GM12875 (cell line): ENCODE measurements around the gene TMBIM1.

Experiments
- H3K4me3 ChIP-seq: one replicate; pipeline ENCODE4 v1.5.1; 2011; ENCODE audit warnings: low read depth, low read length, control low read depth
- TF ChIP-seq, protein P1 (sequence below): IDR thresholded peaks from 2 replicates; pipeline ENCODE4 v1.5.1; 2011; ENCODE audit warnings: low read depth, mild to moderate bottlenecking, control low read depth, inconsistent platforms, low read length, moderate library complexity, borderline replicate concordance; ENCODE audit not compliant: insufficient read depth

TMBIM1 gene, protein sequence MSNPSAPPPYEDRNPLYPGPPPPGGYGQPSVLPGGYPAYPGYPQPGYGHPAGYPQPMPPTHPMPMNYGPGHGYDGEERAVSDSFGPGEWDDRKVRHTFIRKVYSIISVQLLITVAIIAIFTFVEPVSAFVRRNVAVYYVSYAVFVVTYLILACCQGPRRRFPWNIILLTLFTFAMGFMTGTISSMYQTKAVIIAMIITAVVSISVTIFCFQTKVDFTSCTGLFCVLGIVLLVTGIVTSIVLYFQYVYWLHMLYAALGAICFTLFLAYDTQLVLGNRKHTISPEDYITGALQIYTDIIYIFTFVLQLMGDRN

DNA sequence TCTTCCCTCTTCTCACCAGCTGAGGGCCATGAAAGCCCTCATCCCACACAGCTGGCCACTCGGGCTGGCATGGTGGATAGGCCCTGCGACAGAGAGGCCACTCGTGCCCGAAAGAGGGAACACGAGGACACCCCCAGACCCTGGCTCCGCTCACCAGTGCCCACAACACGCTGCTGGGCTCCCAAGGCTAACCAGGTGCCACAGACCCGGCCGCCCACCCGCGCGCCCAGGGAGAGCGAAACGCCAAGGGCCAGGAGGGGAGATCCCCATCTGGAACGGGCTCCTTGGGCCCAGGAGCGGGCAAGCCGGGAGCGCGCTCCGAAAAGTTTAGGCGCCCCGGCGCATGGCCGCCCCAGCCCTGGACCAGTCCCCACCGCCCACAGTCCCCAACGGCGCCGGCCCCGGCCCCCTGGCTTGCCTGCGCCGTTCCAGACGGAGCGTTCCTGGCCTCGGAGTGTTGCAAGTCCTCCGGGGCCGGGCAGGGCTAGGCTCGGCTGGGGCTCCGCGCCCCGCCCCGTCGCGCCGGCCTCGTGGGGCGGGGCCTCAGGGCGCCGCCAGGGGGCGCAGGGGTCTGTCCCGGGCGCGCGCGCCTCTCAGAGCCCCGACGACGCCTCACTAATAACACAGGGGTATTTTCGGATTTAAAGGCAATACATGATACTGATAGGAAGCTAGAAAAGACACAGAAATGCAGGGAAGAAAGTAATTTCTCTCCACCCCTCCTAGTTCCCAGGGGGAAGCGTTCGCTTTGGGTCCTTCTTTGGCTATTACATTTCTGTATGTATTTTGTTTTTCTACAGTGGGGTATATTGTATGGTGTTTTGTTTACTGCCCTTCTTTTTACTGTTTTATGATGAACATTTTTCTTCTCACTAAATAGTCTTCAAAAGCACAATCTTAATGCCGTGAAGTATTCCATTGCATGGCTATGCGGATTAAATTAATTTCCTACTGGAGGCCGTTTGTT lies at the start of gene TMBIM1:
TMBIM1 (minus strand) TSS at position 456 of the 967 bp plus-strand sequence. CDS start 10,362 bp downstream, outside the sequence.
- H3K4me3 ChIP-seq, result peak within 1 kb of the TSS; percentile 79
- TF ChIP-seq, protein P1, sequence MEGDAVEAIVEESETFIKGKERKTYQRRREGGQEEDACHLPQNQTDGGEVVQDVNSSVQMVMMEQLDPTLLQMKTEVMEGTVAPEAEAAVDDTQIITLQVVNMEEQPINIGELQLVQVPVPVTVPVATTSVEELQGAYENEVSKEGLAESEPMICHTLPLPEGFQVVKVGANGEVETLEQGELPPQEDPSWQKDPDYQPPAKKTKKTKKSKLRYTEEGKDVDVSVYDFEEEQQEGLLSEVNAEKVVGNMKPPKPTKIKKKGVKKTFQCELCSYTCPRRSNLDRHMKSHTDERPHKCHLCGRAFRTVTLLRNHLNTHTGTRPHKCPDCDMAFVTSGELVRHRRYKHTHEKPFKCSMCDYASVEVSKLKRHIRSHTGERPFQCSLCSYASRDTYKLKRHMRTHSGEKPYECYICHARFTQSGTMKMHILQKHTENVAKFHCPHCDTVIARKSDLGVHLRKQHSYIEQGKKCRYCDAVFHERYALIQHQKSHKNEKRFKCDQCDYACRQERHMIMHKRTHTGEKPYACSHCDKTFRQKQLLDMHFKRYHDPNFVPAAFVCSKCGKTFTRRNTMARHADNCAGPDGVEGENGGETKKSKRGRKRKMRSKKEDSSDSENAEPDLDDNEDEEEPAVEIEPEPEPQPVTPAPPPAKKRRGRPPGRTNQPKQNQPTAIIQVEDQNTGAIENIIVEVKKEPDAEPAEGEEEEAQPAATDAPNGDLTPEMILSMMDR, result peak; percentile 93

DNA sequence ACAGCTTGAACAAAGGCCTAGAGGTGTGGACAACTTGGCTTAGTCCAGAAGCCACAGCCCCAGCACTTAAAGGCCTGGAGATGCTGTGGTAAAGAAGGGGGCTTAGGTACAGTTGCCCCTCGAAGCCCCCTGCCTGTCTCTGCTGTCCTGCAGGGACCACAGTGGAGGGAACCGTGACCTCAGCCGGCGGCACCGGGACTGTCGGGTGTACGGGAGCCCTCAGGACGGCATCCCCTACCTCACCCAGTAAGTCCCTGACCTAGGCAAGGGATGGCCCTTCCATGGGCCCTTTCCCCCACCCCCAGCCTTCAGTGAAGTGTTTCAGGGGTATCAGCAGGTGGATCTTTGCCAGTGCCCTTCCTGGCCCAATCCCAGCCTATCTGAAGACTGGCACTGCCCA lies 49.1 kb upstream of the TMBIM1 start:
- H3K4me3 ChIP-seq, result no peak overlapping the region
- TF ChIP-seq, protein P1, result no peak

DNA sequence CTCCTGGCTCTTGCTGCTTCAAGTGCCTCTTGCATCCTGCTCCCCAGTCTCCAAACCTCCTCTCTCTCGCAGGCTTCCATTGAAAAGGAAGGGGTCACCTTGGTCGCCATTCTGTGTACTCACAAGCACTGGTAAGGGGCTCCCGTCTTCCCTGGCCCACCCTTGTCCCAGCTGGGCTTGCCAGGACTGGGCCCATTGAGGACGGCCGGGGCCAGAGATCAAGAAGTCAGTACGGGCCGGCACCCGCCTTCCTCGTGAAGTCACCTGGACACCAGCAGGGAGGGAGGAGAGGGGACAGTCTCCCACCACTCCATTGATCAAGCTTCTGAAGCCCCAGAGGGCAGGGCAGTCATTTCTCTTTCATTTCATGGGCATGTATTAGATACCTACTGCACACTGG lies 48.4 kb upstream of the TMBIM1 start:
- no peak overlapping the region for H3K4me3 ChIP-seq
- TF ChIP-seq, protein P1, result no peak

DNA sequence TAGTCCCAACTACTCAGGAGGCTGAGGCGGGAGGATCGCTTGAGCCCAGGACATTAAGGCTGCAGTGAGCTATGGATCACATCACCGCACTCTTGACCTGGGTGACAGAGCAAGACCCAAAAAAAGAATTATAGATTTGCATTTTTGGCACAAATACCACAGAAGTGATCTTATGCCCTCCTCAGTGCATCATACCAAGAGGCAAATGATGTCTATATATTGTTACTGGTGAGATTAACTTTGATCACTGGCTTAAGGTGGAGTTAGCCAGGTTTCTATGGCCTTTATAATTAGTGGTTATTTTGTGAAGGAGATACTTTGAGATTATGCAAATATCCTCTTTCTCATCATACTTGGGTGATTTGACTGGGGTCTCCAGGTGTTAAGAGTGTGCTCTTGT lies 42.2 kb upstream of the TMBIM1 start:
- TF ChIP-seq, protein P1, result no peak
- no peak overlapping the region for H3K4me3 ChIP-seq

DNA sequence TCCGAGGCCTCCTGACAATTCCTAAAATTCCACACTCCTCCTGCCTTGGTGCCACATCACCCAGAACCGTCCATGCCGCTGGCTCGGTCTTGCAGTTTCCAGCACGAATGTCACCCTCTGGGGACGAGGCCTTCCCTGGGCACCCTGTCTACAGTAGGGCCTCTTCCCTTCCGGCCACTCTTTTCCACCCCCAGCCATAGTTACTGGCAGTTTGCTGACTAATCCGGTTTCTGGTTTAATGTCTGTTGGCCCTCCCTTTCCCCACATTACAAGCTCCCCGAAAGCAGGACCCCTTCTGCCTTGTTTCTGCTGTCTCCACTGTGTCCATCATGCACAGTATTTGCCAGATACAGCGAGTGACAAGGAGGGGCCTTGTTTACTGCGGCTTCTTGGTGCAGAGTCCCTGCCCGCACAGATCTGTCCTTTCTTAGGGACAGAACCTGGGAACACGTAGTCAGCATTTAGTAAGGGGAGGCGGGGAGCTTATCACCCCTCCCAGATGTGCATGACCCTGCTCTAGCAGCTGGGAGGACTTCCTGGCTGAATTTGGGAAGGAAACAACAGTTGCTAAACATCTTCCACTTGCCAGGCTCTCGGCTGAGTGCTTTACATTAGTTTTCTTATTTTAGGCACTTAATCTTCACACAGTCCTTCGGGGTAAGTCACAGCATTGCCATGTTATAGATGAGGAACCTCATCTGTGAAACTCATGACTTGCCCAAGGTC lies 40.8 kb upstream of the TMBIM1 start:
- TF ChIP-seq, protein P1, result no peak
- H3K4me3 ChIP-seq, result no peak overlapping the region

DNA sequence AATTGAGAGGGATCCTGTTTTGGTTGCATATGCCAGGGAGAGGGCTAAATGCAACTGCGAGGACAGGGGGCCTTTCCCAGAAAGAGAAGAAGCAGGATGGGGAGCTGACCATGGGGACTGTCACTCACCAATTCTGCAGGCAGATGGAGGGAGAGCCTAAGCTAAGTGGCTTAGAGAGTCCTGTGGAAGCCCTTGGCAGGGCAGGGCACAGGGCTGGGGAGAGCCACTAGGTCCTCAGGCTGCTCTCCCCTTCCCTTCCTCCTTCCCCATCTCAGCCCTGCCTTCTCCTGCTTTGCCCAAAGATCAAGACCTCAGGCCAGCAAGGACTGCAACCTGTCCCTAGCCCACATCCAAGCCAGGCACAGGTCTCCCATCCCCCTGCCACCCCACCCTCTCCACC lies 40.0 kb upstream of the TMBIM1 start:
- H3K4me3 ChIP-seq, result no peak overlapping the region
- TF ChIP-seq, protein P1, result no peak
